Measurements from ENCODE around the gene DNAJB6. TPM values are rescaled to one million over a fixed set of nuclear protein-coding genes. Genes with fewer than 3 reads are reported as not detected.

DNAJB6 gene
- polyA plus RNA-seq, 12 donors, result 114 to 166 (median 140) TPM; not detected in 1

GRCh38 chr7:157407512-157408257 is 70.9 kb downstream of the DNAJB6 start:
- DNase-seq, result no peak

- DNase-seq, result no peak
Observed at GRCh38 chr7:157408258-157409101, 71.7 kb downstream of the DNAJB6 start.

DNA sequence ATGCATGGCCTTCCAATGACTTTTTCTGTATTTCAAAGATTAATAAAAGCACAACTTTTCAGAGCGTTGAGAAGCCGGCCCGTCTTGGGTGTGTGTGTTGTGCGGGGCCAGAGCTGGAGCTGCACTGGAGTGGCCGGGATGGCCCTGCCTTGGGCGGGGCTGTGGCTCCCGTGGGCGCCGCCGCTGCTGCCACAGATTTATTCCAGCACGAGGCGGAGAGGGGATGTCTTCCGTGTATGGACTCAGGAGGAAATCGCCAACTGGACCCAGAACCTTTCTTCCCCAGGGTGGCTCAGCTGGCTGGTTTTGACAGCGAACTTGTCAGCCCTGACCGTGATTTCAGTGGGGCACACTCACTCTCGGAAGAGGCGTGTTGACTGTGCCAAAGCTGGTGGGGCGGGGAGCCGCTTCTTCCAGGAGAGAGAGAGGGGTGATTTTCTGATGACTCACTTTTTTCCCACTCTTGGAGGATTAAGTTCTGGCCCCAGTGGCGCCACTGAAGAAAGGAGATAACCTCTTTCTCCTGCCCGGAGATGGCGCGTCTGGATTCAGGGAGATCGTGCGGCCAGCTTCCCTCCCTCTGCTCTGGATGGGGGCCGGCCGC is 72.4 kb downstream of the DNAJB6 start:
- DNase-seq, result no peak

DNA sequence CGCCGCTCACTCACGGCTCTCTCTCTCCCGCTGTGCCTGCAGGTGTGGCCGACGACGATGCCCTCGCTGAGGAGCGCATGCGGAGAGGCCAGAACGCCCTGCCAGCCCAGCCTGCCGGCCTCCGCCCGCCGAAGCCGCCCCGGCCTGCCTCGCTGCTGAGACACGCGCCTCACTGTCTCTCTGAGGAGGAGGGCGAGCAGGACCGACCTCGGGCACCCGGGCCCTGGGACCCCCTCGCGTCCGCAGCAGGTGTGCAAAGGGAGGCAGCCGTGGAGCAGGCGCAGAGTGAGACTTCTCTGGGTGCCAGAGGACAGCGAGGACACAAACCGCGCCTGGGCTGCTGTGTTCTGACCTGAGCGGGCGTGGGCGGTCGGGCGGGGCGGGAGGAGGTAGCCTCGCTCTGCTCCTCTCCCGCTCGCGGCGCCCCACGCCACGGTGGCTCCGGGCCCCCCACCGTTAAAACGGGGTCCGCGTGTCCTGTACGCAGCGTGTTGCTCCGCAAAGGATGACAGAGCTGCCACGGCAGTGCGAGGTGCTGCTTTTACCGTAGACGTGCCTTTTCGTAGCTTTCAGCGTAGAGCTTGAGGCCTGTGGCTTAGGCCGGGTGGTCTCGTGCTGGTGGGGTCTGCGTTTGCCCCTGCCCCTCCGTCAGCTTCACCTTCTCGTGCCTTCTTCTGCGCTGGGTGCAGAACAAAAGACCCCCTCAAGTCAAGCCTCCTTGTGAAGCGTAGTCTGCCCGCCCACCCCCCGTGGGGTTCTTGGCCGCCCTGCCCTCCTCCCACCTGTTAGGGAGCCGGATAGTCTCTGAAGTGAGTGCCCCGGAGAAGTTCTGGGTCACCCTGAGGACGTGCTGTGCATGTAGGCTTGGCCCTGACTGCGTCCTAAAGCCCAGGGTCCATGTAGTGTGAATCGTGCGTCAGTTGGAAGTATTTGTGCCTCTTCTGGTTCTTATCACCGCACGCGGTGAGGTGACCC is 73.2 kb downstream of the DNAJB6 start:
- no peak for DNase-seq

DNA sequence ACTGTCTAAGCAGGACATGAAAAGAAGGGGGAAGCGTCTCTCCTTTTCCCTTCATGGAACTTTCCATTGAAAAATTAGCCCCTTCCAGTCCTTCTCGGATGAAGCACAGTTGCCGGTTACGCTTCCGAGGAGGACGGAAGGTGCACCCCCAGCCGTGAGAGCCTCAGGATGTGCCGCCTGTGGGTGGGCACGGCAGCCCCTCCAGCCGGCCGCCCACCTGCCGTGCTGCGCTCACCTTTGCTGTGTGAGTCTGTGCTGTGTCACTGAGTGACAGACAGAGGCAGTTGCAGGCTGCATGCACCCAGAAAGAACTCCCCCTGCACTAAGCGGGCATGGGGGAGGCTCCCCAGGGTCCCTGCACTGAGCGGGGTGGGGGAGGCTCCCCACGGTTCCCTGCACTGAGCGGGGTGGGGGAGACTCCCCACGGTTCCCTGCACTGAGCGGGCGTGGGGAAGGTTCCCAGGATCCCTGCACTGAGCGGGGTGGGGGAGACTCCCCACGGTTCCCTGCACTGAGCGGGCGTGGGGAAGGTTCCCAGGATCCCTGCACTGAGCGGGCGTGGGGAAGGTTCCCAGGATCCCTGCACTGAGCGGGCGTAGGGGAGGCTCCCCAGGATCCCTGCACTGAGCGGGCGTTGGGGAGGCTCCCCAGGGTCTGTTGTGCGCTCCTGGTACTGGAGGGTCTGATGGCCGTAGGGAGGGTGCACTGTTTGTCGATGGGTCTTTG is 74.2 kb downstream of the DNAJB6 start:
- DNase-seq, result no peak

- DNase-seq, result no peak
Observed at GRCh38 chr7:157411580-157411979, 74.8 kb downstream of the DNAJB6 start.

DNA sequence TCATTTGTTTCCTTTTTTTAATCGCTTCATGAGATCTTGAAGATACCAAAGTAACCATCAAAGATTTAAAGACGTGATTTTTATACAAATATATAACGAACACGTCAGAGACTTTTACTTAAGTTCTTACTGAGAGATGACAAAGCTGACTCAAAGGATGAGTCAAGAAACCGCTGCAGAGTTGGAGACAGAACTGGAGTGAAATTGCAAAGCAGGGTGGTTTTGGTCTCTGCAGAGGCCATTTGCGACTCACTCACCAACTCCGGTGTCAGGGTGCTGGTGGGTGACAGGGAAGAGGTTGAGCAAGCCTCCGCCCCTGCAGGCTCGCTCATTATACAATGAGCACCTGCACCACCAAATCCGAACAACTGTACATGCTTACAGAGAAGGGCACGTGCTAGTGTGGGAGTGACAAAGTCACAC is 75.2 kb downstream of the DNAJB6 start:
- no peak for DNase-seq

GRCh38 chr7:157412491-157413180 is 75.8 kb downstream of the DNAJB6 start:
- DNase-seq, result no peak

DNA sequence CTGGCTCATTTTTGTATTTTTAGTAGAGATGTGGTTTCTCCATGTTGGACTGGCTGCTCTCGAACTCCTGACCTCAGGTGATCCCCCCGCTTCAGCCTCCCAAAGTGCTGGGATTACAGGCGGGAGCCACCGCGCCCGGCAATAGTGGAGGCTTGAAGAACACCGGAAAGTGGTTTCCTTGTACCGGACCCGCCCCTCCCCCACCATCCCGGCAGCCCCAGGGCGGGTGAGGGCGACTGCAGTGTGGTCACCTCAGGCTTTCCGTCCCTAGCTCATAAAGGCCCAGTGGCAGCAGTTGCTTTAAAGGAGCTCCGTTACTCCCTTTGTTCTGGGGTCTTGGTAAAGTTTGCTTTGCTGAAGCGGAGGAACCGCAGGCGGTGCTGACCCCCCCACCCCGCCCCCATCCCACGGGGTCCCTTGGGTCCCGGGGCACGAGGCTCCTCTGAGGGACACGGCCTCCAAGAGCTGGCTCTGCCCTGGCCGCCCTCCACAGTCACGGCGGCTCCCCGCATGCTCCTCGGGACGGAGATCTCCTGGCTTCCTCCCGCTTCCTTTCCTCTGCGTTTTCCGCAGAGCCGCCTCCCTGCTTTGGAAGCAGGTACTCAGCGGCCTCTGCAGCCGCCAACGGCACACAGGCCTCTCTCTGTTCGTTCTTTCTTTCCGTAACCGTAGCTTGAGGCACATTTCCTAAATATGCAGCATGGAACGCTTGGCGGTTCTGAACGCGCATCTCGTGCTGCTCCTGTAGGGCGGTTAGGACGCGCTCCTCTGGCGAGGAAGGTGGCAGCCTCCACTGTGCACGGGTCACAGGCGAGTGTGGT is 77.3 kb downstream of the DNAJB6 start:
- no peak for DNase-seq

DNA sequence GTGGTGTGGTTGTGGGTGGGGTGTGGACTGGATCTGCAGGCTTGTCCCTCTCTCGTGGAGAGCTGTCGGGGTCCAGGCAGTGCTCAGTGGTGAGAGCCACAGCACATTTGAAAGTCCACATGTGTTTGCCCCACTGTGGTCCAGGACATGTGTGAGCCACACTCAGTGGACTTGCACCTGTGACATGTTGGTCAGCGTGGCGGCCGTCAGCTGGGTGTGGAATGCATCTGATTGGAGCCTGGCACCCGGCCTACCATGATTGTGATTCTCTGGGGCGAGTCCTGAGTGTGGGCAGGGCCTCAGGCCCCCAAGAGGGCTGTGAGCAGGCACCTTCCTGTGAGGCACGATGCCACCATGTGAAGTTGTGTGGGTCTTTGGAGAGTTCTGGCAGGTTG is 77.9 kb downstream of the DNAJB6 start:
- DNase-seq, result no peak

GRCh38 chr7:157415486-157415885 is 78.7 kb downstream of the DNAJB6 start:
- no peak for DNase-seq

DNA sequence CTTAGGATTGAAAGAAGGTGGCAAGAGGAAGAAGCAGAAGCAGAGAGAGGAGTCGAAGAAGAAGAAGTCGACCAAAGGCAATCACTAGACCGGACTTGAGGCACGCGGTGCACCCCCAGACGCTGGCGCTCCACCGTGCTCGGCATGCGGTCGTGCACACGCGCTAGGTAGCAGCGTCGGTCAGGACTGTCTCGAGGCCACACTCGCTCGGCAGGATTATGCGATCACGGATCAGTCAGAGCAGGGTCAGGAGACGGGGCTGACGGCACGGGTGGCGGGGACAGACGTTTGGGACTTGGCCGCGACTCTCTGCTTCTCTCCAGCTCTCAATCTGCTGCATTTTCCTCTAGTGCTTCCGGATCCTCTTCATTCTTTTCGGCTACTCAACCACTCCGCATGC is 79.2 kb downstream of the DNAJB6 start:
- DNase-seq, result no peak

- DNase-seq, result no peak
Observed at GRCh38 chr7:157418204-157419034, 81.6 kb downstream of the DNAJB6 start.

DNA sequence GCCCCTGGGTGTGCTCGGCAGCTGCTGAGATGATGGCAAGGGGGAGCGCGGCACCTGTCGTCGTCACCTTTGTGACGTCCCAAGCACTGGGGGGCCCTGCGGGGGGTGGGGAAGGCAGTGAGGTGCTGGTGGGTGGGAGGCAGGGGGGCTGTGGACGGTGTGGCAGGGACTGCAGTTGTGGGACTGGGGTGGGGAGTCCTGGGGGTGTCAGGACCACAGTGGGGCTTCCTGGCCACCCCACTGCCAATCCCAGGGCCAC is 82.2 kb downstream of the DNAJB6 start:
- no peak for DNase-seq

- no peak for DNase-seq
Observed at GRCh38 chr7:157422279-157422678, 85.5 kb downstream of the DNAJB6 start.

DNA sequence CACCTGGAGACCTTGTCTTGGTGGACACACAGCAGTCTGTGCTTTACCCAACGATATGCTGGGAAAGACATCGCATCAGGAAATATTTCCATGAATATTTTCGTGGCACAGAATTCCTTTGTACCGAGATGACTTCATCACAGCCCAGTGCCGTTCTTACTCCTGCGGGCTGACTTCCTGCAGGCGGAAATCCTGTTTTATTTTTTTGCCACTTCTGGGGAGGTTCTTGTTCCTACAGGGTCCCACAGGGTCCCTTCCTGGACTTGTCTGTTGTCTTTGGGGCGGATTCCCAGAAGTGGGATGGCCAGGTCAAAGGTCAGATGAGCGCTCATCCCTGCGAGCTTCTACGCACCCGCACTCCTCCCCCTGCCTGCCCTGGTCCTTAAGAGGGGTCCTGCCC is 86.5 kb downstream of the DNAJB6 start:
- DNase-seq, result no peak

GRCh38 chr7:157423886-157424565 is 87.2 kb downstream of the DNAJB6 start:
- no peak for DNase-seq

DNA sequence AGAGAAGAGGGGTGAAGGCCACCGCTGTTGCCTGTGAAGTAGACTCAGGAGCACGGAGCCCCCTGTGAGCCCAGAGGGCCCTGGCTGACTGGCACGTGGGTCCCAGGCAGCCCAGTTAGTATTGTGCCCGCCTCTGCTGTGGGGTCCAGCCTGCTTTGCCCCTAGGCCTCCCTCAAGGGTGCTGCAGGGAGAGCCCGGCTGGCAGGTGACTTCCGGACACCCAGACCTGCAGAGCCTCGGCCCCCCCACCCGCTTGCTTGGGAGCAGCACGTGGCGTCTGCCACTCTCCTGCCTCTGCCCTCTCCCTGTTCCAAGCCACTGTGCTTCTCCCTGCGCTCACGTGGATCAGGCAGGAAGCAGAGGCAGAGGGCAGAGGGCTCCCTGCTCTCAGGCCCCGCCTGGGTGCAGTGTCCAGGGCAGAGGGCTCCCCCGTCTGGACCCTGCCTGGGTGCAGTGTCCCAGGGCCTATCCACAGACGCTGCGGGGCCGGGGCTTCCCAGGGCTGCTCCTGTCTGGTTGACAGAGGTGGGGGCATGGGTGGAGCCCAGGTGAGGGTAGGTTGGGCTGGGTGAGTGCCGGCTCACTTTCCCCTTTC is 88.4 kb downstream of the DNAJB6 start:
- DNase-seq, result no peak

Measured in muscle of arm (tissue), 12 donors.